GM12878 (cell line): ENCODE results near the gene ZNF232.

ENCODE experiments used
- FOXM1 ChIP-seq: IDR thresholded peaks from 2 replicates; pipeline ENCODE4 v1.6.1; 2012; ENCODE audit warnings: low read depth, mild to moderate bottlenecking, inconsistent platforms, low read length, moderate library complexity
- TCF7 ChIP-seq: IDR thresholded peaks from 2 replicates; pipeline ENCODE4 v1.6.1; 2014; ENCODE audit warnings: antibody characterized with exemption, borderline replicate concordance

DNA sequence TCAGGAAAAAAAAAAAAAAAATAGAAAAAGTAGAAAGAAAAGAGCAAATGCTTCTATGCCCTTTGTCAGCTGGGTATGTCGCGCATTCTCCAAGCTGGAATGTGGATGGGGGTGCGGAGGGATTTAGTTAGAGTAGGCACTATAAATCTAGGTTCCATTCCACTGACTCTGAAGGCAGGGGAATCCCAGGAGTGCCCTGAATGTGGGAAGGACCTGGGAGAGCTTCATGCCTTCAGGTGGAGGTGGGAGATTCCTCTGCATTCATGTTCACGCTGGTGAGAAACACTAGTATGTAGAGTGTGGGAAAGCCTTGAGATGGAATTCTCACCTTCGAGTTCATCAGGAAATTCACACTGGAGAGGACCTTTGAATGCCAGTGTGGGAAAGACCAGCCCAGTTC is 12.4 kb downstream of the ZNF232 start:
- TF ChIP-seq FOXM1 (no peak), TCF7 (no peak)
